Colonic mucosa (tissue), 4 donors: ENCODE data around the gene DIP2B. TPM values are rescaled to one million over a fixed set of nuclear protein-coding genes. Genes with fewer than 3 reads are reported as not detected.

Experiments used
- DNase-seq: peaks from one replicate; pipeline ENCODE4 v3.0.0-alpha.2; 2020
- H3K27ac ChIP-seq: fragments of 200-600 bp; one replicate; pipeline ENCODE4 v1.8.0; 2021
- H3K27me3 ChIP-seq: fragments of 200-600 bp; one replicate; pipeline ENCODE4 v1.8.0; 2021
- H3K36me3 ChIP-seq: fragments of 200-600 bp; one replicate; pipeline ENCODE4 v1.8.0; 2021
- H3K4me1 ChIP-seq: fragments of 200-600 bp; one replicate; pipeline ENCODE4 v1.8.0; 2021; ENCODE audit warnings: mild to moderate bottlenecking
- H3K4me3 ChIP-seq: fragments of 200-600 bp; one replicate; pipeline ENCODE4 v1.8.0; 2021
- H3K9ac ChIP-seq, 2 donors: one replicate each; pipeline ENCODE4 v1.7.0; 2013; ENCODE audit warnings: control low read depth in 2 of 2, low read depth in 2 of 2, low read length in 2 of 2
- H3K9me3 ChIP-seq: fragments of 200-600 bp; one replicate; pipeline ENCODE4 v1.8.0; 2021
- CTCF ChIP-seq: fragments of 200-600 bp; IDR thresholded peaks from one replicate; pipeline ENCODE4 v1.8.0; 2022; ENCODE audit warnings: antibody characterized with exemption, mild to moderate bottlenecking
- intact Hi-C: fragments of 100-400 bp; cut with DNase I; formaldehyde crosslinking; loops from one replicate; pipeline ENCODE4 v1.14.1; 2022
- total RNA-seq, 2 donors: library from RNA; stranded (reverse); fragmentation: NEBNext Ultra II Directional in 1 of 2; extraction: Animal tissue kit (Norgen Biotek cat#: 25700) in 1 of 2; gene quantifications; one replicate each; pipeline ENCODE4 v1.2.1, GENCODE V29; 2021
- donor health status: healthy.
- donor health status: DM: no; HTN: no; CAD: no.
- donor health status: DM: no; HTN: no; CAD: no.

Gene DIP2B
- total RNA-seq, 2 donors from 2014 or later = 34.3 to 36.8 TPM

- no peak for DNase-seq
- Histone ChIP-seq H3K27ac (no peak overlapping the region), H3K27me3 (no peaks in the 10 kb centered on the region), H3K36me3 (peaks cover 29% of the 10 kb centered on the region), H3K9me3 (no peaks in the 10 kb centered on the region), H3K4me1 (no peaks in the 10 kb centered on the region), H3K9ac (no peak overlapping the region), H3K4me3 (no peak overlapping the region)
- intact Hi-C loops = no loop called here
- no peak for TF ChIP-seq CTCF
These were observed 222.7 kb downstream of the DIP2B start for GRCh38 chr12:50727466-50727865.

- Histone ChIP-seq H3K9ac (no peak overlapping the region), H3K9me3 (no peaks in the 10 kb centered on the region), H3K4me1 (no peaks in the 10 kb centered on the region), H3K27ac (no peak overlapping the region), H3K4me3 (no peak overlapping the region), H3K36me3 (peaks cover 27% of the 10 kb centered on the region), H3K27me3 (no peaks in the 10 kb centered on the region)
- DNase-seq = no peak
- no peak for TF ChIP-seq CTCF
- intact Hi-C loops = no loop called here
These were observed 223.6 kb downstream of the DIP2B start for GRCh38 chr12:50728417-50728816.

GRCh38 chr12:50728841-50729240 is 224.1 kb downstream of the DIP2B start:
- Histone ChIP-seq H3K4me1 (no peaks in the 10 kb centered on the region), H3K27ac (no peak overlapping the region), H3K9ac (no peak overlapping the region), H3K9me3 (no peaks in the 10 kb centered on the region), H3K27me3 (no peaks in the 10 kb centered on the region), H3K4me3 (no peak overlapping the region), H3K36me3 (peaks cover 26% of the 10 kb centered on the region)
- DNase-seq = no peak
- no peak for TF ChIP-seq CTCF
- intact Hi-C loops = no loop called here

- no peak for TF ChIP-seq CTCF
- no peaks in the 10 kb centered on the region for H3K4me1 ChIP-seq
- intact Hi-C loops = loop anchor here (10.0 kb wide), 1 partner anchor 228 kb away; the partner anchor contains the start of gene DIP2B
- no peak overlapping the region for H3K9ac ChIP-seq
- no peaks in the 10 kb centered on the region for H3K27me3 ChIP-seq
- no peak for DNase-seq
- peaks cover 12% of the 10 kb centered on the region for H3K36me3 ChIP-seq
- H3K9me3 ChIP-seq = no peaks in the 10 kb centered on the region
- no peak overlapping the region for H3K4me3 ChIP-seq
- H3K27ac ChIP-seq = no peak overlapping the region
These were observed 227.8 kb downstream of the DIP2B start for GRCh38 chr12:50732591-50732990.

GRCh38 chr12:50733706-50734105 is 228.9 kb downstream of the DIP2B start:
- Histone ChIP-seq H3K4me1 (no peaks in the 10 kb centered on the region), H3K36me3 (peaks cover 11% of the 10 kb centered on the region), H3K4me3 (no peak overlapping the region), H3K27me3 (no peaks in the 10 kb centered on the region), H3K9me3 (no peaks in the 10 kb centered on the region), H3K27ac (no peak overlapping the region), H3K9ac (no peak overlapping the region)
- intact Hi-C loops = loop anchor here (10.0 kb wide), 1 partner anchor 229 kb away; the partner anchor contains the start of gene DIP2B
- no peak for TF ChIP-seq CTCF
- no peak for DNase-seq
